Stimulated activated CD8-positive, alpha-beta memory T cell treated with anti-CD3 and anti-CD28 coated beads, Interleukin-2, amount 100 ng/mL, for 1 hour (primary cell): Measurements from ENCODE around the gene SYCE3.
"Not testable (repeated sequence)": the region's sequence is repeated elsewhere in the genome, so short reads cannot be mapped to it uniquely, and the experiment has no call there.

Experiments used
- DNase-seq, 2 donors: peaks; one replicate each; pipeline ENCODE4 v3.0.0-alpha.2; 2020; ENCODE audit warnings: low read depth in 2 of 2

SYCE3 gene

GRCh38 chr22:50548921-50549790 is 13.6 kb downstream of the SYCE3 start:
- DNase-seq = no peak

GRCh38 chr22:50548040-50548920 is 14.4 kb downstream of the SYCE3 start:
- no peak for DNase-seq

GRCh38 chr22:50547263-50547985 is 15.3 kb downstream of the SYCE3 start:
- DNase-seq = no peak

- DNase-seq = no peak
These were observed 16.1 kb downstream of the SYCE3 start for GRCh38 chr22:50546326-50547262.

- DNase-seq = no peak
These were observed 17.0 kb downstream of the SYCE3 start, which contains the start of gene KLHDC7B for GRCh38 chr22:50545522-50546325. Gene KLHDC7B (plus strand): TSS chr22:50545899. CDS start chr22:50546244, 345 bp downstream.

GRCh38 chr22:50544746-50545253 is 17.9 kb downstream of the SYCE3 start:
- no peak for DNase-seq

GRCh38 chr22:50544078-50544745 is 18.5 kb downstream of the SYCE3 start:
- DNase-seq = peak; percentile 69 to 74

GRCh38 chr22:50542416-50542927 is 20.2 kb downstream of the SYCE3 start:
- DNase-seq = no peak

GRCh38 chr22:50541667-50542026 is 21.1 kb downstream of the SYCE3 start:
- not testable (repeated sequence) for DNase-seq

GRCh38 chr22:50540381-50540780 is 22.3 kb downstream of the SYCE3 start:
- no peak for DNase-seq

GRCh38 chr22:50537765-50538164 is 25.0 kb downstream of the SYCE3 start:
- no peak for DNase-seq

- no peak for DNase-seq
These were observed 26.5 kb downstream of the SYCE3 start for GRCh38 chr22:50536226-50536625.

- DNase-seq = no peak
These were observed 27.6 kb downstream of the SYCE3 start for GRCh38 chr22:50535113-50535512.

GRCh38 chr22:50533856-50534711 is 28.6 kb downstream of the SYCE3 start:
- not testable (repeated sequence) for DNase-seq

GRCh38 chr22:50532824-50533796 is 29.6 kb downstream of the SYCE3 start:
- no peak for DNase-seq

- no peak for DNase-seq
These were observed 30.6 kb downstream of the SYCE3 start for GRCh38 chr22:50531962-50532674.
